D721Med (cell line): ENCODE data around the gene SETD1B.
"Not testable (repeated sequence)": the region's sequence is repeated elsewhere in the genome, so short reads cannot be mapped to it uniquely, and the experiment has no call there.

Source experiments
- DNase-seq: peaks from one replicate; pipeline ENCODE4 v3.0.0; 2011; ENCODE audit warnings: low spot score; ENCODE audit not compliant: insufficient read length
- FAIRE-seq: peaks from 2 replicates; lab custom pipeline; 2011; peaks lifted over from hg19 to GRCh38; lab: Jason Lieb, UNC
- CTCF ChIP-seq: IDR thresholded peaks from 2 replicates; pipeline ENCODE4 v1.5.1; 2012; ENCODE audit warnings: mild to moderate bottlenecking, control low read depth; ENCODE audit not compliant: insufficient read depth; ENCODE audit errors: missing control alignments

The SETD1B gene

GRCh38 chr12:121871467-121871866, 67.7 kb downstream of the SETD1B start:
- DNase-seq = no peak
- no peak for TF ChIP-seq CTCF
- FAIRE-seq = no peak

GRCh38 chr12:121872546-121873215, 68.9 kb downstream of the SETD1B start:
- no peak for TF ChIP-seq CTCF
- DNase-seq = no peak
- FAIRE-seq = no peak

- DNase-seq = no peak
- TF ChIP-seq CTCF = no peak
- FAIRE-seq = no peak
Observed at GRCh38 chr12:121873216-121873569, 69.4 kb downstream of the SETD1B start.

GRCh38 chr12:121874071-121874470, 70.3 kb downstream of the SETD1B start:
- FAIRE-seq (no peak), DNase-seq (no peak)
- TF ChIP-seq CTCF = no peak

GRCh38 chr12:121875582-121875981, 71.8 kb downstream of the SETD1B start:
- FAIRE-seq (no peak), DNase-seq (no peak)
- TF ChIP-seq CTCF = no peak

GRCh38 chr12:121876080-121876447, 72.3 kb downstream of the SETD1B start:
- not testable (repeated sequence) for FAIRE-seq, DNase-seq
